ENCODE results near the gene ZNF486. TPM values are rescaled to one million over a fixed set of nuclear protein-coding genes. Genes with fewer than 3 reads are reported as not detected.

The ZNF486 gene
- total and polyA plus RNA-seq, 2 donors (not counting 3 experiments of a cell fraction or from before 2014, with no cell fraction given), result 3.3 to 8.4 TPM

DNA sequence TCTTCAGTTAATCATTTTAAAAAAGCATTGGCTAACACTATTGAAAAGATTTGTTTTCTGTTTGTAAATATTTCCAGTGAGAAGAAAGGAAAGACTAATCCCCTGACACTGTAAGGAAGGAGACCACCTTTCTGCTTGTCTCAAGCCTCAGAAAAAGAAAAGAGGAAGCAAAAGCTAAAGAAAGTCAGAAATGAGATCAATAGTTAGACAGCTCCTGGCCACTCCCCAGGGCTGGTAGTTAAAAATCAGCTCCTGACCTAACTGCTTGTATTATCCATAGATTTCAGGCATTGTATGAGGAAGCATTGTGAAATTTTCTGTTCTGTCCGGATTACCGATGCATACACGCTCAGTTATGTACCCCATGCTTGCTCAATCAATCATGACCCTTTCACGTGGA lies 76.6 kb downstream of the ZNF486 start:
- intact Hi-C loops (cut with micrococcal nuclease), result no loop called here
- DNase-seq (ENCODE audit: low read depth, low spot score) (no peak), FAIRE-seq (no peak)
- Histone ChIP-seq H3K4me1 (ENCODE audit: control insufficient read depth, extremely low read depth, insufficient read depth, low read length) (no peaks in the 10 kb centered on the region), H3K79me2 (ENCODE audit: control insufficient read depth, insufficient read depth, low read length) (no peaks in the 10 kb centered on the region), H3K27ac (ENCODE audit: insufficient read depth, low read depth, low read length) (no peak overlapping the region), H3K27me3 (ENCODE audit: control insufficient read depth in 2 of 2, insufficient read depth in 2 of 2, low read length in 2 of 2) (no peaks in the 10 kb centered on the region), H3K4me3 (replicated peaks in 1 of 3; ENCODE audit: insufficient read depth in 1 of 3, low read depth in 1 of 3, low read length in 3 of 3) (no peak overlapping the region), H3K4me2 (ENCODE audit: insufficient read depth, low read length) (no peak overlapping the region), H3K9me3 (replicated peaks; ENCODE audit: control insufficient read depth, insufficient read depth, low read length) (no peaks in the 10 kb centered on the region), H3K36me3 (ENCODE audit: control insufficient read depth in 2 of 2, extremely low read depth in 1 of 2, insufficient read depth in 2 of 2, low read length in 2 of 2) (no peaks in the 10 kb centered on the region), H3K9ac (replicated peaks; ENCODE audit: extremely low read depth, insufficient read depth, low read length) (no peak overlapping the region), H2AFZ (ENCODE audit: low read depth, low read length) (no peak overlapping the region), H4K20me1 (replicated peaks; ENCODE audit: control insufficient read depth, extremely low read depth, insufficient read depth, low read length) (no peaks in the 10 kb centered on the region), H3K9me1 (replicated peaks; ENCODE audit: control insufficient read depth, extremely low read depth, insufficient read depth, low read length) (no peaks in the 10 kb centered on the region)
- ChIA-PET POLR2A (no interaction called here), CTCF (no interaction called here)
- dilution Hi-C loops (cut with MboI; ENCODE audit: extremely low pct_ligation_motif_present, low sequenced_read_pairs), result no loop called here
- TF ChIP-seq, protein P1, sequence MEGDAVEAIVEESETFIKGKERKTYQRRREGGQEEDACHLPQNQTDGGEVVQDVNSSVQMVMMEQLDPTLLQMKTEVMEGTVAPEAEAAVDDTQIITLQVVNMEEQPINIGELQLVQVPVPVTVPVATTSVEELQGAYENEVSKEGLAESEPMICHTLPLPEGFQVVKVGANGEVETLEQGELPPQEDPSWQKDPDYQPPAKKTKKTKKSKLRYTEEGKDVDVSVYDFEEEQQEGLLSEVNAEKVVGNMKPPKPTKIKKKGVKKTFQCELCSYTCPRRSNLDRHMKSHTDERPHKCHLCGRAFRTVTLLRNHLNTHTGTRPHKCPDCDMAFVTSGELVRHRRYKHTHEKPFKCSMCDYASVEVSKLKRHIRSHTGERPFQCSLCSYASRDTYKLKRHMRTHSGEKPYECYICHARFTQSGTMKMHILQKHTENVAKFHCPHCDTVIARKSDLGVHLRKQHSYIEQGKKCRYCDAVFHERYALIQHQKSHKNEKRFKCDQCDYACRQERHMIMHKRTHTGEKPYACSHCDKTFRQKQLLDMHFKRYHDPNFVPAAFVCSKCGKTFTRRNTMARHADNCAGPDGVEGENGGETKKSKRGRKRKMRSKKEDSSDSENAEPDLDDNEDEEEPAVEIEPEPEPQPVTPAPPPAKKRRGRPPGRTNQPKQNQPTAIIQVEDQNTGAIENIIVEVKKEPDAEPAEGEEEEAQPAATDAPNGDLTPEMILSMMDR (IDR thresholded peaks at IDR 0.05; ENCODE audit: extremely low read depth in 1 of 2, insufficient read depth in 1 of 2, low read depth in 1 of 2, low read length in 2 of 2), result no peak
- no peak for TF ChIP-seq GATA2 (IDR thresholded peaks at IDR 0.05; ENCODE audit: insufficient read depth, insufficient read length, low read depth, low read length)
- TF ChIP-seq, protein P2, sequence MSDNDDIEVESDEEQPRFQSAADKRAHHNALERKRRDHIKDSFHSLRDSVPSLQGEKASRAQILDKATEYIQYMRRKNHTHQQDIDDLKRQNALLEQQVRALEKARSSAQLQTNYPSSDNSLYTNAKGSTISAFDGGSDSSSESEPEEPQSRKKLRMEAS (IDR thresholded peaks at IDR 0.05; ENCODE audit: insufficient read depth, insufficient read length), result no peak
- no peak for TF ChIP-seq FOS (IDR thresholded peaks at IDR 0.05; ENCODE audit: borderline replicate concordance, insufficient read depth, low read length)
- TF ChIP-seq JUN (IDR thresholded peaks at IDR 0.05; ENCODE audit: borderline replicate concordance, insufficient read depth, insufficient read length, low read depth), result no peak
- TF ChIP-seq MYC (IDR thresholded peaks at IDR 0.05; ENCODE audit: low read depth, low read length), result no peak
- BruUV-seq (replicated peaks), result no TSS peak

DNA sequence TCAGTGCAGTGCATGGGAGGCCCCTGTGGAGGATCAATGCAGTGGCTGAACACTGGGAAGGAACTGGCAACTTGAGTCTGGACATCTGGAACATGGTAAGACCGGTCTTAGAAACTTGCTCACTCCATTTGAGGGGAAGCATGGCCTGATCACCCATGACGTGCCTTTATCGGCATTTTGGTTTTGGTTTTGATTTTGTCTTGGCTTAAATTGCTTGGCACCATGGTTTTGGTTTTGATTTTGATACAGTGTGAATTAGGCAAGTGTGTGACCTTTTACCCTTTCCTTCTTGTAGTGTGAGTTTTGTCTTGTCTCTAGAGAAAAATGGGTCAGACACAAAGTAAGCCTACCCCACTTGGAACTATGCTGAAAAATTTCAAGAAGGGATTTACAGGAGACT lies 77.3 kb downstream of the ZNF486 start:
- intact Hi-C loops (cut with micrococcal nuclease) (no loop called here), dilution Hi-C loops (cut with MboI; ENCODE audit: extremely low pct_ligation_motif_present, low sequenced_read_pairs) (no loop called here)
- Histone ChIP-seq H3K79me2 (ENCODE audit: control insufficient read depth, insufficient read depth, low read length) (no peaks in the 10 kb centered on the region), H3K4me2 (ENCODE audit: insufficient read depth, low read length) (no peak overlapping the region), H3K4me3 (replicated peaks in 1 of 3; ENCODE audit: insufficient read depth in 1 of 3, low read depth in 1 of 3, low read length in 3 of 3) (no peak overlapping the region), H3K27me3 (ENCODE audit: control insufficient read depth in 2 of 2, insufficient read depth in 2 of 2, low read length in 2 of 2) (no peaks in the 10 kb centered on the region), H3K36me3 (ENCODE audit: control insufficient read depth in 2 of 2, extremely low read depth in 1 of 2, insufficient read depth in 2 of 2, low read length in 2 of 2) (no peaks in the 10 kb centered on the region), H3K9me3 (replicated peaks; ENCODE audit: control insufficient read depth, insufficient read depth, low read length) (no peaks in the 10 kb centered on the region), H3K9ac (replicated peaks; ENCODE audit: extremely low read depth, insufficient read depth, low read length) (no peak overlapping the region), H3K9me1 (replicated peaks; ENCODE audit: control insufficient read depth, extremely low read depth, insufficient read depth, low read length) (no peaks in the 10 kb centered on the region), H4K20me1 (replicated peaks; ENCODE audit: control insufficient read depth, extremely low read depth, insufficient read depth, low read length) (no peaks in the 10 kb centered on the region), H2AFZ (ENCODE audit: low read depth, low read length) (no peak overlapping the region), H3K4me1 (ENCODE audit: control insufficient read depth, extremely low read depth, insufficient read depth, low read length) (no peaks in the 10 kb centered on the region), H3K27ac (ENCODE audit: insufficient read depth, low read depth, low read length) (no peak overlapping the region)
- ChIA-PET POLR2A (no interaction called here), CTCF (no interaction called here)
- no TSS peak for BruUV-seq (replicated peaks)
- no peak for TF ChIP-seq MYC (IDR thresholded peaks at IDR 0.05; ENCODE audit: low read depth, low read length)
- TF ChIP-seq EZH2 (IDR thresholded peaks at IDR 0.05; ENCODE audit: borderline replicate concordance, low read depth, low read length, severe bottlenecking), result no peak
- no peak for TF ChIP-seq FOS (IDR thresholded peaks at IDR 0.05; ENCODE audit: borderline replicate concordance, insufficient read depth, low read length)
- TF ChIP-seq POLR2AphosphoS5 (IDR thresholded peaks at IDR 0.05; ENCODE audit: insufficient read depth, low read depth, low read length), result no peak
- TF ChIP-seq, protein P2 (IDR thresholded peaks at IDR 0.05; ENCODE audit: insufficient read depth, insufficient read length), result no peak
- no peak for TF ChIP-seq JUN (IDR thresholded peaks at IDR 0.05; ENCODE audit: borderline replicate concordance, insufficient read depth, insufficient read length, low read depth)
- TF ChIP-seq, protein P1 (IDR thresholded peaks at IDR 0.05; ENCODE audit: extremely low read depth in 1 of 2, insufficient read depth in 1 of 2, low read depth in 1 of 2, low read length in 2 of 2), result no peak
- no peak for TF ChIP-seq GATA2 (IDR thresholded peaks at IDR 0.05; ENCODE audit: insufficient read depth, insufficient read length, low read depth, low read length)
- TF ChIP-seq POLR2A (IDR thresholded peaks at IDR 0.05; ENCODE audit: low read depth, low read length), result no peak
- DNase-seq (ENCODE audit: low read depth, low spot score), result no peak
- no peak for FAIRE-seq
